Suprapubic skin (tissue), 3 donors: ENCODE results near the gene DNTT.

ENCODE experiments used
- POLR2AphosphoS5 ChIP-seq, 3 donors: sonication (generic); formaldehyde crosslinking; IDR thresholded peaks; one replicate each; pipeline ENCODE4 v1.6.1; 2017; ENCODE audit warnings: antibody characterized with exemption in 3 of 3
- TF ChIP-seq, protein P1 (sequence below), 2 donors: fragments of 200-600 bp in 1 of 2; fragments of 450-650 bp in 1 of 2; sonication (generic) in 1 of 2; IDR thresholded peaks; one replicate each; pipeline ENCODE4 v1.5.1; 2016 to 2019; ENCODE audit warnings: antibody characterized with exemption in 2 of 2, mild to moderate bottlenecking in 1 of 2, moderate library complexity in 1 of 2

DNA sequence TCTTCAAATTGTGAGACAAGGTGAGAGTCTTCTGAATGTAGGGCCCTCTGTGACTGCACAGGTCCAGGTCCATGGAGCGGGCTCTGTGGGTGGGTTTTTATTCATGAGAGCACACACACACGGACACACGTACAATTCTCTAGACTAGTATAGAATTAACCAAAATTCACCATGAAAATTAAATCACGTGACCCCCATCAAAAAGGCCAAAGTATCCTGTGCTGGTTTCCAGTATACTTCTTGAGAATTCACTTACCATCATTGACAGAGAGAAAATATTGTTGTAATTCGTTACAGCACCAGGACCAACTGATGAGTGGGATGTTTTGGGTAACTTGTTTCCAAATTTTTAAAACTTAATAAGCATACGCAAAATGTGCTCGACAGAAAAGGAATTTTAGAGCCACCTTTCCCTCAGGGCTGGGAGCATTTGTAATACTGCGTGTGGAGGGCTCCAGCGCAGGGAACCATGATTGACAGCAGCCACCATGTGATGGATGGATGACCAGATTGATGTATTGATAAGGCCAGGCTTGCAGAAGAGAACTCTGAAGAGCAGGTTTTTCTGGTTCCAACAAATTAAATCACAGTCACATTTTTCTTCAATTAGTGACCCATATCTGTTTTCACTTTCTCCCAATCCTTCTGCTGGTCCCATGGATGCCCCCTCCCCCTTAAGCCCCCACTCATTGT is 14.9 kb upstream of the DNTT start:
- TF ChIP-seq, protein P1, sequence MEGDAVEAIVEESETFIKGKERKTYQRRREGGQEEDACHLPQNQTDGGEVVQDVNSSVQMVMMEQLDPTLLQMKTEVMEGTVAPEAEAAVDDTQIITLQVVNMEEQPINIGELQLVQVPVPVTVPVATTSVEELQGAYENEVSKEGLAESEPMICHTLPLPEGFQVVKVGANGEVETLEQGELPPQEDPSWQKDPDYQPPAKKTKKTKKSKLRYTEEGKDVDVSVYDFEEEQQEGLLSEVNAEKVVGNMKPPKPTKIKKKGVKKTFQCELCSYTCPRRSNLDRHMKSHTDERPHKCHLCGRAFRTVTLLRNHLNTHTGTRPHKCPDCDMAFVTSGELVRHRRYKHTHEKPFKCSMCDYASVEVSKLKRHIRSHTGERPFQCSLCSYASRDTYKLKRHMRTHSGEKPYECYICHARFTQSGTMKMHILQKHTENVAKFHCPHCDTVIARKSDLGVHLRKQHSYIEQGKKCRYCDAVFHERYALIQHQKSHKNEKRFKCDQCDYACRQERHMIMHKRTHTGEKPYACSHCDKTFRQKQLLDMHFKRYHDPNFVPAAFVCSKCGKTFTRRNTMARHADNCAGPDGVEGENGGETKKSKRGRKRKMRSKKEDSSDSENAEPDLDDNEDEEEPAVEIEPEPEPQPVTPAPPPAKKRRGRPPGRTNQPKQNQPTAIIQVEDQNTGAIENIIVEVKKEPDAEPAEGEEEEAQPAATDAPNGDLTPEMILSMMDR (IDR thresholded peaks at IDR 0.05) = no peak
- no peak for TF ChIP-seq POLR2AphosphoS5 (IDR thresholded peaks at IDR 0.05)
